HepG2 (cell line): ENCODE measurements around the gene POU5F1. TPM values are rescaled to one million over a fixed set of nuclear protein-coding genes. Genes with fewer than 3 reads are reported as not detected.

ENCODE experiments used
- CREM ChIP-seq, 2 experiments: sonication (generic) in 1 of 2; formaldehyde crosslinking in 1 of 2; IDR thresholded peaks; 2 replicates each; pipeline versions ENCODE4 v1.4.0 to v1.6.1; 2016 to 2020; ENCODE audit warnings: antibody characterized with exemption in 1 of 2, mild to moderate bottlenecking in 1 of 2, missing genetic modification reagents in 1 of 2
- FOXP1 ChIP-seq, 2 experiments: fragments of 450-650 bp in 1 of 2; IDR thresholded peaks; 2 replicates each; pipeline ENCODE4 v1.6.1; 2017 to 2018; ENCODE audit warnings: antibody characterized with exemption in 1 of 2
- GATAD1 ChIP-seq: IDR thresholded peaks from 2 replicates; pipeline ENCODE4 v1.6.1; 2016; ENCODE audit warnings: missing genetic modification reagents, missing compliant biosample characterization
- HDAC2 ChIP-seq: sonication (generic); formaldehyde crosslinking; IDR thresholded peaks from 2 replicates; pipeline ENCODE4 v1.4.0; 2020; ENCODE audit warnings: missing genetic modification reagents
- HMG20B ChIP-seq: conservative IDR thresholded peaks from 2 replicates; pipeline ENCODE4 v1.6.1; 2016; ENCODE audit warnings: missing genetic modification reagents, missing compliant biosample characterization
- KLF16 ChIP-seq, 2 experiments: sonication (generic) in 1 of 2; formaldehyde crosslinking in 1 of 2; IDR thresholded peaks; 2 replicates each; pipeline versions ENCODE4 v1.6.1 to v1.8.0; 2016 to 2023; ENCODE audit warnings: missing genetic modification reagents in 2 of 2, missing compliant biosample characterization in 1 of 2
- KMT2A ChIP-seq: sonication (generic); formaldehyde crosslinking; IDR thresholded peaks from 2 replicates; pipeline ENCODE4 v1.4.0; 2020; ENCODE audit warnings: missing genetic modification reagents
- ZBED4 ChIP-seq: sonication (generic); formaldehyde crosslinking; IDR thresholded peaks from 2 replicates; pipeline ENCODE4 v1.4.0; 2020; ENCODE audit warnings: missing genetic modification reagents, borderline replicate concordance
- ZFP82 ChIP-seq: sonication (generic); formaldehyde crosslinking; IDR thresholded peaks from 2 replicates; pipeline ENCODE4 v1.5.1; 2020; ENCODE audit warnings: mild to moderate bottlenecking, missing genetic modification reagents, borderline replicate concordance
- ZNF333 ChIP-seq: sonication (generic); formaldehyde crosslinking; IDR thresholded peaks from 2 replicates; pipeline ENCODE4 v1.4.0; 2020; ENCODE audit warnings: mild to moderate bottlenecking, missing genetic modification reagents, borderline replicate concordance
- ZNF546 ChIP-seq: sonication (generic); formaldehyde crosslinking; conservative IDR thresholded peaks from 2 replicates; pipeline ENCODE4 v1.8.1; 2023; ENCODE audit warnings: mild to moderate bottlenecking, missing genetic modification reagents
- ZNF569 ChIP-seq: sonication (generic); formaldehyde crosslinking; IDR thresholded peaks from 2 replicates; pipeline ENCODE4 v1.5.0; 2020; ENCODE audit warnings: mild to moderate bottlenecking, missing genetic modification reagents, moderate library complexity, borderline replicate concordance
- ZNF691 ChIP-seq: sonication (generic); formaldehyde crosslinking; IDR thresholded peaks from 2 replicates; pipeline ENCODE4 v1.4.0; 2020; ENCODE audit warnings: missing genetic modification reagents, low read depth, mild to moderate bottlenecking, borderline replicate concordance
- ZNF704 ChIP-seq: sonication (generic); formaldehyde crosslinking; IDR thresholded peaks from 2 replicates; pipeline ENCODE4 v1.8.1; 2023; ENCODE audit warnings: mild to moderate bottlenecking, inconsistent platforms, moderate library complexity, missing genetic modification reagents, borderline replicate concordance
- ZNF724P ChIP-seq: sonication (generic); formaldehyde crosslinking; IDR thresholded peaks from 2 replicates; pipeline ENCODE4 v1.8.0; 2022; ENCODE audit warnings: missing genetic modification reagents, borderline replicate concordance
- ZNF891 ChIP-seq: sonication (generic); formaldehyde crosslinking; IDR thresholded peaks from 2 replicates; pipeline ENCODE4 v1.5.0; 2020; ENCODE audit warnings: mild to moderate bottlenecking, missing genetic modification reagents
- polyA plus RNA-seq, 8 experiments: library from polyadenylated mRNA; depleted of rRNA in 3 of 8; stranded (reverse) in 7 of 8; unstranded in 1 of 8; fragments of >200 nt; fragmentation: Illumina TruSeq in 4 of 8; extraction: Trizol in 4 of 8; gene quantifications; 2 replicates each; pipeline versions ENCODE4 v1.2.1 to v1.2.3, GENCODE V29; 2011 to 2016; ENCODE audit warnings: low read depth in 4 of 8, missing spikeins in 1 of 8, mixed read lengths in 1 of 8; ENCODE audit not compliant: insufficient read depth in 1 of 8
- total RNA-seq, 5 experiments: library from RNA; depleted of rRNA; stranded (reverse); fragments of >200 nt; fragmentation: Illumina TruSeq; extraction: Trizol; gene quantifications; 2 replicates each; pipeline ENCODE4 v1.2.3, GENCODE V29; 2016; ENCODE audit warnings: low read depth in 1 of 5
- TF ChIP-seq, protein P1 (sequence below): sonication (generic); formaldehyde crosslinking; IDR thresholded peaks from 2 replicates; pipeline ENCODE4 v1.8.1; 2023; ENCODE audit warnings: mild to moderate bottlenecking, moderate library complexity, missing genetic modification reagents
- TF ChIP-seq, protein P2 (sequence below), 2 experiments: sonication (generic) in 1 of 2; formaldehyde crosslinking in 1 of 2; IDR thresholded peaks; 2 replicates each; pipeline versions ENCODE4 v1.4.0 to v1.6.1; 2018 to 2020; ENCODE audit warnings: missing genetic modification reagents in 2 of 2, borderline replicate concordance in 1 of 2, low read depth in 1 of 2, mild to moderate bottlenecking in 1 of 2, missing biosample characterization in 1 of 2

The POU5F1 gene
- total and polyA plus RNA-seq, 2 of the 13 experiments (the other 11 are each of a cell fraction or from before 2014, with no cell fraction given) = 2.5 to 7.2 TPM

DNA sequence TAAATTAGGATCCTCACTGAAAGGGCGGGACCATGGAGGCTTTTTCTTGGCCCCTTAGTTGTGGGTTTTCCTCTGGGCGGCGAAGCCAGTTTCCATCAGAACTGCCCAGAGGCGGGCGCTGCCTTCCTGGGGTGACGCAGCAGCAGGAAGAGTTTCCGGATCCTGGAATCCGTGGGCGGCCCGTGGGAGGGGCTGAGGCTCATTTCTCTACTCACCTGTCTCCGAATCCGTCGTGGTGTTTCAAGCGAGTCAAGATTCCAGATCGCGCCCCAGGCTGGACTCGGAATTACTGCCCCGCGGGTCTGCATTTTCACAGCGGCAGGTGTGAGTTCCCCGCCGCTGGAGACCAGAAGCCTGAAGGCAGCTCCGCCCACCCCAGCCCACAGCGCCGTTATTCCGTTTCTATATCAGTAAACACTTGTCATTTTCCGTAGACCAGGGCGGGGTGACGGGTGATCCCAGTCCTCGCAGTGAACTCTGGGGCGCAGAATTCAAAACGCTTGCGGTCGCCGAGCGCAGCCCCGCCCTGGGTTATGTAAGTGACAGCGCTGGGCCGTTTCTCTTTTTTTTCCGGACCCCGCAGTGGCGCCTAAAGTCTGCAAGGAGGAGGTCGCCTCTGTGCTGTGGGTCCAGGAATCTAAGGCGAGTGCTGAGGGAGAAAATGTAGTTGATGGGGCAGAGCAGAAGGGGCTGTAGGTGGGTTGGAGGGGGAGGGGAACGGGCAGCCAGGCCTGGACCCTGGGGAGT is 27.2 kb upstream of the POU5F1 start (continued):
- TF ChIP-seq CREM (IDR thresholded peaks at IDR 0.05) (peak; percentile 64; the same call in 1 of the 2 replicates), CREM (CRISPR knock-in tag; IDR thresholded peaks at IDR 0.05) (no peak), ZBED4 (CRISPR knock-in tag) (no peak), FOXP1 (IDR thresholded peaks at IDR 0.05) (no peak), FOXP1 (CRISPR knock-in tag; IDR thresholded peaks at IDR 0.05) (peak; percentile 19; the same call in 1 of the 2 replicates), ZNF333 (CRISPR knock-in tag) (peak; percentile 77; the same call in 1 of the 2 replicates), KLF16 (CRISPR knock-in tag; IDR thresholded peaks at IDR 0.05) (no peak), ZNF891 (no peak; the same call in 1 of the 2 replicates), ZNF691 (CRISPR knock-in tag) (peak; percentile 65; the same call in 1 of the 2 replicates), KMT2A (CRISPR knock-in tag) (peak; percentile 62; the same call in 1 of the 2 replicates), ZNF569 (CRISPR knock-in tag) (peak; percentile 88), ZNF704 (CRISPR knock-in tag) (no peak), HMG20B (CRISPR knock-in tag) (no peak), ZFP82 (CRISPR knock-in tag) (no peak), ZNF546 (CRISPR knock-in tag) (0 out of 2 replicates have a peak, but pooled peaks have one; percentile 77), GATAD1 (CRISPR knock-in tag) (peak; percentile 28; the same call in 1 of the 2 replicates), HDAC2 (CRISPR knock-in tag) (peak; percentile 68; the same call in 1 of the 2 replicates), ZNF724P (CRISPR knock-in tag) (0 out of 2 replicates have a peak, but pooled peaks have one; percentile 28)
- TF ChIP-seq, protein P1, sequence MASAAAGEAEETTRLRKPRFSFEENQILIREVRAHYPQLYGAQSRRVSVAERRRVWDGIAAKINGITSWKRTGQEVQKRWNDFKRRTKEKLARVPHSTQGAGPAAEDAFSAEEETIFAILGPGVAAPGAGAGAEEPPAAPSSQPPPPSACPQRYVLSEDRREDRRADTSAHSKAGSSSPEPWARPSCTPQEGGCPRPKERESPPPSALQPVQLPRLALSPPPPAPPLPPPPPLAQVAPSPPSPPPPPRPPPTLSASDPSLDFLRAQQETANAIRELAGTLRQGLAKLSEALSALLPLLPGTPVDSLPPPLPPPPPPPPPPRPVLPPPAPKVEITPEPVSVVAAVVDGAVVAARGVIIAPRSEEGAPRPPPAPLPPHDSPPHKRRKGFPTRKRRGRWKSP (CRISPR knock-in tag) = peak; percentile 86
- TF ChIP-seq, protein P2, sequence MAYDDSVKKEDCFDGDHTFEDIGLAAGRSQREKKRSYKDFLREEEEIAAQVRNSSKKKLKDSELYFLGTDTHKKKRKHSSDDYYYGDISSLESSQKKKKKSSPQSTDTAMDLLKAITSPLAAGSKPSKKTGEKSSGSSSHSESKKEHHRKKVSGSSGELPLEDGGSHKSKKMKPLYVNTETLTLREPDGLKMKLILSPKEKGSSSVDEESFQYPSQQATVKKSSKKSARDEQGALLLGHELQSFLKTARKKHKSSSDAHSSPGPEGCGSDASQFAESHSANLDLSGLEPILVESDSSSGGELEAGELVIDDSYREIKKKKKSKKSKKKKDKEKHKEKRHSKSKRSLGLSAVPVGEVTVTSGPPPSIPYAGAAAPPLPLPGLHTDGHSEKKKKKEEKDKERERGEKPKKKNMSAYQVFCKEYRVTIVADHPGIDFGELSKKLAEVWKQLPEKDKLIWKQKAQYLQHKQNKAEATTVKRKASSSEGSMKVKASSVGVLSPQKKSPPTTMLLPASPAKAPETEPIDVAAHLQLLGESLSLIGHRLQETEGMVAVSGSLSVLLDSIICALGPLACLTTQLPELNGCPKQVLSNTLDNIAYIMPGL (CRISPR knock-in tag; IDR thresholded peaks at IDR 0.05; ENCODE audit: borderline replicate concordance in 1 of 2, low read depth in 1 of 2) = peak in 1 of 2 experiments; percentile 63; a peak in 1 of 4 replicates
